ENCODE data around the gene DAAM1. TPM values are rescaled to one million over a fixed set of nuclear protein-coding genes. Genes with fewer than 3 reads are reported as not detected.
A peak's percentile ranks its signal among the peaks of the same experiment; 100 is the strongest.

The DAAM1 gene
- total RNA-seq, 1 donor from 2014 or later: 42.0 TPM

DNA sequence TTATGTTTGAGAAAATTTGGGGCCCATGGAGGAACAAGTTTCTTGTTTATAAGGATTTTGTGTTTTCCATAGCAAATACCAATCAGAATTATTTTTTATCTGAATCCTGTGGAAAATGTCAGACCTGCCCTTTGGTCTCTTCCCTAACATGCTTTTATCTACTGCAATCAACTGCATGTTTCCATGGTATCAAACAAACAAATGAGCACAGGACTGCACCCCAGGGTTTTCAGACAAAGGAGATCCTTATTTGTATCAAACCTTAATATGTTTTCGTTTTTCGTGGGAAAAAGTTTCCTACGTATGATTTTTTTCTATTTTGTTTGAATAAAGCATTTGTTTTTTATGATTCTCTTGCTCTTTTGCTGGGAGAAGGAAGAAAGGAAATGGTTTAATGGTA, 185.6 kb downstream of the DAAM1 start:
- peaks cover 22% of the 10 kb centered on the region for H3K4me1 ChIP-seq
- no peak for DNase-seq (ENCODE audit: extremely low spot score in 2 of 2)
- H3K27ac ChIP-seq: no peak overlapping the region
- no peaks in the 10 kb centered on the region for H3K9me3 ChIP-seq
- no peak overlapping the region for H3K4me3 ChIP-seq
- H3K36me3 ChIP-seq: peaks cover 0 to 2% of the 10 kb centered on the region in 2 donors
- intact Hi-C loops (cut with DNase I): no loop called here
- TF ChIP-seq POLR2A (IDR thresholded peaks at IDR 0.05): no peak
- no peak for TF ChIP-seq POLR2AphosphoS5 (IDR thresholded peaks at IDR 0.05; ENCODE audit: insufficient read depth in 1 of 2, low read depth in 1 of 2)
- TF ChIP-seq, protein P1, sequence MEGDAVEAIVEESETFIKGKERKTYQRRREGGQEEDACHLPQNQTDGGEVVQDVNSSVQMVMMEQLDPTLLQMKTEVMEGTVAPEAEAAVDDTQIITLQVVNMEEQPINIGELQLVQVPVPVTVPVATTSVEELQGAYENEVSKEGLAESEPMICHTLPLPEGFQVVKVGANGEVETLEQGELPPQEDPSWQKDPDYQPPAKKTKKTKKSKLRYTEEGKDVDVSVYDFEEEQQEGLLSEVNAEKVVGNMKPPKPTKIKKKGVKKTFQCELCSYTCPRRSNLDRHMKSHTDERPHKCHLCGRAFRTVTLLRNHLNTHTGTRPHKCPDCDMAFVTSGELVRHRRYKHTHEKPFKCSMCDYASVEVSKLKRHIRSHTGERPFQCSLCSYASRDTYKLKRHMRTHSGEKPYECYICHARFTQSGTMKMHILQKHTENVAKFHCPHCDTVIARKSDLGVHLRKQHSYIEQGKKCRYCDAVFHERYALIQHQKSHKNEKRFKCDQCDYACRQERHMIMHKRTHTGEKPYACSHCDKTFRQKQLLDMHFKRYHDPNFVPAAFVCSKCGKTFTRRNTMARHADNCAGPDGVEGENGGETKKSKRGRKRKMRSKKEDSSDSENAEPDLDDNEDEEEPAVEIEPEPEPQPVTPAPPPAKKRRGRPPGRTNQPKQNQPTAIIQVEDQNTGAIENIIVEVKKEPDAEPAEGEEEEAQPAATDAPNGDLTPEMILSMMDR (IDR thresholded peaks at IDR 0.05): no peak
- H3K27me3 ChIP-seq: no peaks in the 10 kb centered on the region

DNA sequence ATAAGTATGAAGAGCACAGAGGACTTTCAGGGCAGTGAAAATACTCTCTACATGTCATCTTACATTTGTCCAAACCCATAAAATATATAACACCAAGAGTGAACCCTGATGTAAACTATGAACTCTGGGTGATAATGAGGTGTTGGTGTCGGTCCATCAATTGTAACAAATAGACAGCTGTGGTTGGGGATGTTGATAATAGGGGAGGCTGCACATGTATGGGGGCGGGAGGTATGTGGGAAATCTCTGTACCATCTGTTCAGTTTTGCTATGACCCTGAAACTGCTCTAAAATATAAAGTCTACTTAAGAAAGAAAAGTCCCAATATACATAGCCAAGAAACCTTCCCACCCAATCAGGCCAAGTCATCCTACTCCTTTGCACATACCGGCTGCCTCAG, 188.2 kb downstream of the DAAM1 start:
- intact Hi-C loops (cut with DNase I): no loop called here

DNA sequence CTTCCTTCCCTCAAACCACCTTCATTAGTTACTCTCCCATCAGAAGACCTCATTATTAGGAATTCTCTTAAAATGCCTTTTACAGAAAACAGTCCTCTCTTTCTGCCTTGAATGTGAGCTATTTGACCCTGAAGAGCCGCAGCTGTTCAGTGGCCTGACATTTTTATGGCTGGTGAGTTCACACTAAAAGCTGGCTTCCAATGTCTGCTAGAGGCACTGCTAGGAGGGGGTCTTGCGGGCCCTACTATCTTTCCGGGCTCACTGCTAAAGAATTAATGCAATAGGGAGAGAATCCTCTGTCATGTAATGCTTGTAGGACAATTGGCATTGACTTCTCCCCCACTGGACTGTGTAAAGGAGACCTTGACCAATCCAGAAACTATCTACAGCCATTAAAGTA, 189.0 kb downstream of the DAAM1 start:
- Histone ChIP-seq H3K4me1 (peaks cover 22% of the 10 kb centered on the region), H3K27ac (peak overlapping the region; percentile 52), H3K36me3 (no peaks in the 10 kb centered on the region), H3K9me3 (no peaks in the 10 kb centered on the region), H3K27me3 (no peaks in the 10 kb centered on the region), H3K4me3 (no peak overlapping the region)
- TF ChIP-seq, protein P1 (IDR thresholded peaks at IDR 0.05): no peak
- TF ChIP-seq POLR2A (IDR thresholded peaks at IDR 0.05): no peak
- no peak for TF ChIP-seq POLR2AphosphoS5 (IDR thresholded peaks at IDR 0.05; ENCODE audit: insufficient read depth in 1 of 2, low read depth in 1 of 2)
- intact Hi-C loops (cut with DNase I): no loop called here
- DNase-seq (ENCODE audit: extremely low spot score in 2 of 2): no peak

More for the DNA sequence above, 188.2 kb downstream of the DAAM1 start:
- TF ChIP-seq POLR2A (IDR thresholded peaks at IDR 0.05) (no peak), POLR2AphosphoS5 (IDR thresholded peaks at IDR 0.05; ENCODE audit: insufficient read depth in 1 of 2, low read depth in 1 of 2) (no peak)
- TF ChIP-seq, protein P1 (IDR thresholded peaks at IDR 0.05): no peak
- Histone ChIP-seq H3K36me3 (no peaks in the 10 kb centered on the region), H3K27ac (peak overlapping the region; percentile 52), H3K4me3 (no peak overlapping the region), H3K27me3 (no peaks in the 10 kb centered on the region), H3K4me1 (peaks cover 22% of the 10 kb centered on the region), H3K9me3 (no peaks in the 10 kb centered on the region)
- DNase-seq (ENCODE audit: extremely low spot score in 2 of 2): no peak

DNA sequence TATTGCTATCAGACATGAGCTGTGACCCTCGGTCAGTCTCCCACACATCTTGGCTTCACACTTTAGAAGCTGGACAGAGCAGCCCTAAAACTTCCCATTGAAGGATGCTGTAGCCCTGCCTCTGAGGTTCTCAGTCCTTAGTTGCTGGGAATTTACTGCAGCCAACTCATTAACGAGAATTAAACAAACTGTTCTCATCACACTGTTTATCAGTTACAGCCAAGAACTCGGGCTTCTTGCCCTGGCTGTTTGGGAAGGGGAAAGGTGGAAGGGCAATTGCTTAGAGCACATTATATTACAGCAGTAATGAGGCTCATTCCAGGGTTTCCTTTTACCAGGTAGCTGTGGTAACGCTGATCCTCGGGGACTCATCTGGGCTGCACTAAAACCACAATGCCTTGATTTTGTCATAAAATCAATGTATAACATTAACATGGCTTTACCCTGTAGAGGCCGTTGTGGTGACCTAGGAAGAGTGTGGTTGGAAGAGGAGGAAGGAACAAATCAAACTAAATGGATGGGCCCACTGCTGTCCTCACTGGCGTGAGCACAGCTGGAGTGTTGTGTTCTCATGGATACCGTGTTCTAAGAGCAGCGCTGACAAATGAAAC, 189.6 kb downstream of the DAAM1 start:
- Histone ChIP-seq H3K4me3 (no peak overlapping the region), H3K27me3 (no peaks in the 10 kb centered on the region), H3K9me3 (no peaks in the 10 kb centered on the region), H3K4me1 (peaks cover 19% of the 10 kb centered on the region), H3K27ac (peak overlapping the region; percentile 52), H3K36me3 (no peaks in the 10 kb centered on the region)
- intact Hi-C loops (cut with DNase I): no loop called here
- no peak for DNase-seq (ENCODE audit: extremely low spot score in 2 of 2)
- no peak for TF ChIP-seq POLR2A (IDR thresholded peaks at IDR 0.05)
- peak in 1 of 2 donors; percentile 44 for TF ChIP-seq POLR2AphosphoS5 (IDR thresholded peaks at IDR 0.05; ENCODE audit: insufficient read depth in 1 of 2, low read depth in 1 of 2)

DNA sequence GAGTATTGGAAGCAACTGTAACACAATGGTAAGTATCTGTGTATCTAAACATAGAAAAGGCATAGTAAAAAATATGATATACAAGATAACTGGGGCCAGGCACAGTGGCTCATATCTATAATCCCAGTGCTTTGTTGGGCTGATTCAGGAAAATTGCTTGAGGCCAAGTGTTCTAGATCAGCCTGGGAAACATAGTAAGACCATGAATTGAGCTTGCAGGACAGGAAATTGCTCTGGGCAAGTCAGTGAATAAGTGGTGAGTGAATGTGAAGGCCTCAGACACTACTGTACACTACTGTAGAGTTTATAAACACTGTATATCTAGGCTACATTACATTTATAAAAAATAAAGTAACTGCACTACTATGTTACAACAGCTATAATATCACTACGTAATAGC, 201.5 kb downstream of the DAAM1 start:
- intact Hi-C loops (cut with DNase I): no loop called here
- H3K27ac ChIP-seq: no peak overlapping the region

More for the DNA sequence above, 201.5 kb downstream of the DAAM1 start:
- Histone ChIP-seq H3K27me3 (no peaks in the 10 kb centered on the region), H3K4me1 (no peaks in the 10 kb centered on the region), H3K4me3 (no peak overlapping the region), H3K9me3 (no peaks in the 10 kb centered on the region), H3K36me3 (no peaks in the 10 kb centered on the region)
- TF ChIP-seq POLR2A (IDR thresholded peaks at IDR 0.05) (no peak), POLR2AphosphoS5 (IDR thresholded peaks at IDR 0.05; ENCODE audit: insufficient read depth in 1 of 2, low read depth in 1 of 2) (no peak)
- TF ChIP-seq, protein P1 (IDR thresholded peaks at IDR 0.05): no peak
- DNase-seq (ENCODE audit: extremely low spot score in 2 of 2): no peak
